KOPT-K1 (cell line): ENCODE results near the gene ARSG.
"Not testable (repeated sequence)": the region's sequence is repeated elsewhere in the genome, so short reads cannot be mapped to it uniquely, and the experiment has no call there.

Source experiments
- H3K27ac ChIP-seq: fragments of 200-600 bp; sonication (generic); 2 replicates; pipeline ENCODE4 v1.5.1; 2016; ENCODE audit warnings: antibody characterized with exemption, mild to moderate bottlenecking, low read depth, low read length; ENCODE audit not compliant: poor library complexity, severe bottlenecking
- H3K36me3 ChIP-seq: fragments of 200-600 bp; sonication (generic); 2 replicates; pipeline ENCODE4 v1.5.1; 2017; ENCODE audit warnings: antibody characterized with exemption, mild to moderate bottlenecking, low read length, moderate library complexity; ENCODE audit not compliant: insufficient read depth
- H3K9me3 ChIP-seq: fragments of 200-600 bp; sonication (generic); 2 replicates; pipeline ENCODE4 v1.5.1; 2017; ENCODE audit warnings: antibody characterized with exemption, low read length, mild to moderate bottlenecking; ENCODE audit not compliant: insufficient read depth, poor library complexity, severe bottlenecking

ARSG gene

DNA sequence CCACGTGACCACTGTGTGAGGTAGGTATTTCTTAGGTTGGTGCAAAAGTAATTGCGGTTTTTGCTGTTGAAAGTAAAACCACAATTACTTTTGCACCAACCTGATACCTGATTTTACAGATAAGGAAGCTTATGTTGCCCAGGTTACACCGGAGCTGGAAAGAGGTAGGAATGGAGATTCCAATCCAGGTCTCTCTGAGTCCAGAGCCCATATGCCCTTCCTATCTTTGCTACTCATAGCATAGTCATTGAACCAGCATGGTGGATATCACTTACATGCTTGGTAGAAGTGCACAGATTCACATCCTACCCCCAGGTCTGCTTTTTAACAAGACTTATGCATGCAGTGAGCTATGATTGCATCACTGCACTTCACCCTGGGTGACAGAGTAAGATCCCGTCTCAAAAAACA, 61.8 kb downstream of the ARSG start:
- H3K27ac ChIP-seq: peak overlapping the region; percentile 59
- peaks cover 12% of the 10 kb centered on the region for H3K36me3 ChIP-seq
- no peaks in the 10 kb centered on the region for H3K9me3 ChIP-seq

- H3K9me3 ChIP-seq: not testable (repeated sequence)
These were observed 63.0 kb downstream of the ARSG start for GRCh38 chr17:68354311-68354710.

GRCh38 chr17:68355108-68355507, 63.8 kb downstream of the ARSG start:
- H3K36me3 ChIP-seq: peaks cover 22% of the 10 kb centered on the region
- H3K27ac ChIP-seq, H3K9me3 ChIP-seq: not testable (repeated sequence)

More at GRCh38 chr17:68354311-68354710, 63.0 kb downstream of the ARSG start:
- peaks cover 14% of the 10 kb centered on the region for H3K36me3 ChIP-seq
- not testable (repeated sequence) for H3K27ac ChIP-seq

GRCh38 chr17:68356520-68356919, 65.2 kb downstream of the ARSG start:
- H3K9me3 ChIP-seq: no peaks in the 10 kb centered on the region
- peaks cover 29% of the 10 kb centered on the region for H3K36me3 ChIP-seq
- peak overlapping the region; percentile 56 for H3K27ac ChIP-seq

DNA sequence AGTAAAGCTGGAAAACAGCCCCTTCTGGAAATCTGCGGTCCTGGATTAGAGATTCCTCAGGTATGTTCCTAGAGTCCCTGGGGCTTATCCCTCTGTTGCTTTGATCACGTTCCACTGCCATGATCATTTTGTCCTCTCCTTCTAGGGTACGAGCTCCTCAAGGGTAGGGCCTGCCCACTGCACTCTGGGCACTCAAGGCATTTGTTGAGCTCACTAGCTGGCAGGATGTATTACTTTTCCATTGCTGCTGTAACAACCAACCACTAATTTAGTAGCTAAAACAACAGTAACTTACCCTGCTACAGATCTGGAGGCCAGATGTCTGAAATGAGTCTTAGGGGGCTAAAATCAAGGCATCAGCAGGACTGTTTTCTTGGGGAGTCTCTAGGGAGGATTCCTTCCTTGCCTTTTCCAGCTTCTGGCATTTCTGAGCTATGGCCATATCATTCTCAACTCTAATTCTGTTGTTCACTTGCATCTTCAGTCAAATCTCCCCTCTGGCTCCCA, 65.7 kb downstream of the ARSG start:
- no peaks in the 10 kb centered on the region for H3K9me3 ChIP-seq
- peak overlapping the region; percentile 56 for H3K27ac ChIP-seq

GRCh38 chr17:68357886-68358285, 66.6 kb downstream of the ARSG start:
- Histone ChIP-seq H3K27ac (no peak overlapping the region), H3K9me3 (no peaks in the 10 kb centered on the region), H3K36me3 (peaks cover 29% of the 10 kb centered on the region)

More for the DNA sequence above, 65.7 kb downstream of the ARSG start:
- H3K36me3 ChIP-seq: peaks cover 29% of the 10 kb centered on the region

- no peaks in the 10 kb centered on the region for H3K9me3 ChIP-seq
- H3K27ac ChIP-seq: no peak overlapping the region
- peaks cover 29% of the 10 kb centered on the region for H3K36me3 ChIP-seq
These were observed 68.7 kb downstream of the ARSG start for GRCh38 chr17:68359791-68360535.

DNA sequence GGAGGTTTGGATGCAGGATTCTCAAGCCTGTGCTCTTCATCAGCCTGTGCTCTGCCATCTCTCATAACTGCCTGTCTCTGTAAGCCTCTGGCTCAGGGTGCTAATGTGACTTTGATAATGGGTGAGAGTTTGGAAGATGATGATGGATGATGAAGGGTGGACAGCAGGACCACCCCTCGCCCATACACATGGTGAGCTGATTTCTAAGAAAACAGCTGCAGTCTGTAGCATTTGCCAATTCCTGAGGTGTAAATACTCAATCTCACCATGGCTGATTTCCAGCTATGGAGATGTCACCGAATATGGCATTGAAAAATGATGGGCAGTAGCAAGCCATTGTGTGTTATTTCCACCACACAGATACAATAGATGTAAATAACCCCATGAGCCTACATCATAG, 74.2 kb downstream of the ARSG start:
- H3K36me3 ChIP-seq: peaks cover 25% of the 10 kb centered on the region; the same call in 1 of the 2 replicates
- H3K27ac ChIP-seq: no peak overlapping the region
- H3K9me3 ChIP-seq: no peaks in the 10 kb centered on the region

DNA sequence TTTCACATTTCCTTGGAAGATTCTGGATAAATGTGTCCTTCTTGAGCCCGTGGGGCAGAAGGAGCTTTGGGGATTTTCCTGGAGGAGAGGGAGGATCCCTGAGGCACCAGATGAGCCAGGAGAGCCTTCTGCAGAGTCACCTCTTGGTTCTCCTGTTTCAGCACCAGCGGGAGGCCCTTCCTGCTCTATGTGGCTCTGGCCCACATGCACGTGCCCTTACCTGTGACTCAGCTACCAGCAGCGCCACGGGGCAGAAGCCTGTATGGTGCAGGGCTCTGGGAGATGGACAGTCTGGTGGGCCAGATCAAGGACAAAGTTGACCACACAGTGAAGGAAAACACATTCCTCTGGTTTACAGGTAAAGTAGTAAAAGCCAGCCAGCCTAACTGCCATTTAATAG, 77.1 kb downstream of the ARSG start:
- no peak overlapping the region for H3K27ac ChIP-seq
- H3K36me3 ChIP-seq: peaks cover 26% of the 10 kb centered on the region; the same call in 1 of the 2 replicates
- H3K9me3 ChIP-seq: no peaks in the 10 kb centered on the region

- Histone ChIP-seq H3K36me3 (peaks cover 4% of the 10 kb centered on the region; the same call in 1 of the 2 replicates), H3K27ac (no peak overlapping the region), H3K9me3 (no peaks in the 10 kb centered on the region)
These were observed 84.3 kb downstream of the ARSG start for GRCh38 chr17:68375566-68375965.

DNA sequence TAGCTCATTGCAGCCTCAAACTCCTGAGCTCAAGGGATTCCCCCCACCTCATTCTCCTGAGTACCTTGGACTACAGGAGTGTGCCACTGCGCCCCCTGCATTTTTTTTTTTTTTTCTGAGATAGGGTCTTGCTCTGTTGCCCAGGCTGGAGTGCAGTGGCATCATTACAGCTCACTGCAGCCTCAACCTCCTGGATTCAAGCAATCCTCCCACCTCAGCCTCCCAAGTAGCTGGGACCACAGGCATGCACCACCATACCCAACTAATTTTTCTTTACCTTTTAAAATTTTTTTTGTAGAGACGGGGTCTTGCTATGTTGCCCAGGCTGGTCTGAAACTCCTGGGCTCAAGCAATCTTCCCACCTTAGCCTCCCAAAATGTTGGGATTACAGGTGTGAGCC, 84.9 kb downstream of the ARSG start:
- H3K9me3 ChIP-seq, H3K27ac ChIP-seq, H3K36me3 ChIP-seq: not testable (repeated sequence)

- Histone ChIP-seq H3K36me3 (no peaks in the 10 kb centered on the region; the same call in 1 of the 2 replicates), H3K27ac (no peak overlapping the region), H3K9me3 (no peaks in the 10 kb centered on the region)
These were observed 86.5 kb downstream of the ARSG start for GRCh38 chr17:68377771-68378267.

GRCh38 chr17:68378268-68379176, 87.2 kb downstream of the ARSG start:
- Histone ChIP-seq H3K27ac (no peak overlapping the region), H3K9me3 (no peaks in the 10 kb centered on the region), H3K36me3 (no peaks in the 10 kb centered on the region; the same call in 1 of the 2 replicates)

GRCh38 chr17:68379177-68379510, 87.8 kb downstream of the ARSG start:
- no peak overlapping the region for H3K27ac ChIP-seq
- no peaks in the 10 kb centered on the region; the same call in 1 of the 2 replicates for H3K36me3 ChIP-seq
- H3K9me3 ChIP-seq: no peaks in the 10 kb centered on the region
